Right lobe of liver (tissue), 6 donors: Measurements from ENCODE around the gene DLL4. TPM values are rescaled to one million over a fixed set of nuclear protein-coding genes. Genes with fewer than 3 reads are reported as not detected.

ENCODE experiments used
- ATAC-seq, 4 donors: fragments of 200-7000 bp; cut with Tn5 transposase; one replicate each; pipeline ENCODE4 v1.9.1; 2020; ENCODE audit warnings: mild to moderate bottlenecking in 4 of 4, moderate library complexity in 4 of 4
- DNase-seq, 3 donors: peaks; one replicate each; pipeline ENCODE4 v3.0.0-alpha.2; 2020
- H3K27ac ChIP-seq, 3 donors: fragments of 200-600 bp; one replicate each; pipeline ENCODE4 v1.8.0; 2022
- H3K27me3 ChIP-seq, 2 donors: fragments of 200-600 bp; one replicate each; pipeline ENCODE4 v1.8.0; 2022
- H3K36me3 ChIP-seq, 4 donors: fragments of 200-600 bp; sonication (generic) in 1 of 4; one replicate each; pipeline versions ENCODE4 v1.5.1 to v1.8.0; 2017 to 2022; ENCODE audit warnings: control low read depth in 1 of 4
- H3K4me1 ChIP-seq, 4 donors: fragments of 200-600 bp; sonication (generic) in 1 of 4; one replicate each; pipeline versions ENCODE4 v1.5.1 to v1.8.0; 2017 to 2022; ENCODE audit warnings: control low read depth in 1 of 4
- H3K4me3 ChIP-seq, 3 donors: fragments of 200-600 bp; one replicate each; pipeline ENCODE4 v1.8.0; 2022
- H3K9me3 ChIP-seq, 4 donors: fragments of 200-600 bp; sonication (generic) in 1 of 4; one replicate each; pipeline versions ENCODE4 v1.5.1 to v1.8.0; 2017 to 2022; ENCODE audit warnings: control low read depth in 1 of 4
- CTCF ChIP-seq, 4 donors: fragments of 200-600 bp in 3 of 4; fragments of 450-650 bp in 1 of 4; IDR thresholded peaks; one replicate each; pipeline versions ENCODE4 v1.5.1 to v1.8.0; 2016 to 2022; ENCODE audit warnings: antibody characterized with exemption in 4 of 4, mild to moderate bottlenecking in 2 of 4
- POLR2A ChIP-seq: fragments of 450-650 bp; IDR thresholded peaks from one replicate; pipeline ENCODE4 v1.6.1; 2017; ENCODE audit warnings: antibody characterized with exemption, mild to moderate bottlenecking
- WGBS: methylation state at CpG from one replicate; pipeline ENCODE4 v1.1.6; 2018; ENCODE audit warnings: low coverage, low lambda C conversion rate; ENCODE audit not compliant: insufficient coverage; ENCODE audit errors: missing lambda C conversion rate; 5-methylcytosine and 5-hydroxymethylcytosine counted together
- intact Hi-C, 2 donors: fragments of 100-400 bp; cut with DNase I; formaldehyde crosslinking; loops; one replicate each; pipeline versions ENCODE4 v1.11.2 to v1.14.1; 2022
- total RNA-seq, 6 experiments: library from RNA; depleted of rRNA in 2 of 6; stranded (reverse); fragments of >200 nt in 2 of 6; fragmentation: NEBNext Ultra II Directional in 3 of 6; extraction: Animal tissue kit (Norgen Biotek cat#: 25700) in 3 of 6; gene quantifications; one replicate each; pipeline versions ENCODE4 v1.1.0 to v1.2.4, GENCODE V29; 2016 to 2023
- donor health status: DM: no; HTN: yes; CAD: no.
- donor health status: DM: no; HTN: no; CAD: no.
- donor health status: DM: no; HTN: no; CAD: no.
- donor health status: DM: no; HTN: yes; CAD: no.
- donor health status: DM: no; HTN: yes; CAD: no.

The DLL4 gene
- total RNA-seq, 6 experiments from 2014 or later, result 2.9 to 8.7 (median 4.2) TPM

GRCh38 chr15:40955141-40955903 lies 26.2 kb downstream of the DLL4 start:
- Histone ChIP-seq H3K4me3 (no peak overlapping the region), H3K27ac (no peak overlapping the region), H3K27me3 (no peaks in the 10 kb centered on the region), H3K36me3 (no peaks in the 10 kb centered on the region), H3K4me1 (peaks cover 0 to 11% (median 5%) of the 10 kb centered on the region in 4 donors), H3K9me3 (no peaks in the 10 kb centered on the region)
- intact Hi-C loops, result no loop called here
- WGBS, result 0% methylated on average over 1 of the region's 20 CpGs
- TF ChIP-seq CTCF (IDR thresholded peaks at IDR 0.05), result no peak
- no peak for TF ChIP-seq POLR2A
- ATAC-seq (no peak), DNase-seq (no peak)

- Histone ChIP-seq H3K27ac (no peak overlapping the region), H3K27me3 (no peaks in the 10 kb centered on the region), H3K9me3 (no peaks in the 10 kb centered on the region), H3K4me3 (no peak overlapping the region), H3K36me3 (no peaks in the 10 kb centered on the region), H3K4me1 (peaks cover 0 to 8% (median 3%) of the 10 kb centered on the region in 4 donors)
- no peak for ATAC-seq
- no peak for TF ChIP-seq POLR2A
- TF ChIP-seq CTCF (IDR thresholded peaks at IDR 0.05), result no peak
- WGBS, result 100% methylated on average over 1 of the region's 3 CpGs
- no peak for DNase-seq
- intact Hi-C loops, result no loop called here
Measured at GRCh38 chr15:40955930-40956540, 26.9 kb downstream of the DLL4 start.

GRCh38 chr15:40956541-40956982 lies 27.4 kb downstream of the DLL4 start:
- intact Hi-C loops, result no loop called here
- DNase-seq, result no peak
- ATAC-seq, result no peak
- Histone ChIP-seq H3K4me3 (no peak overlapping the region), H3K27me3 (no peaks in the 10 kb centered on the region), H3K27ac (no peak overlapping the region), H3K4me1 (peaks cover 0 to 8% (median 3%) of the 10 kb centered on the region in 4 donors), H3K9me3 (no peaks in the 10 kb centered on the region), H3K36me3 (no peaks in the 10 kb centered on the region)
- no CpG with 5 or more reads among the region's 3 CpGs for WGBS
- no peak for TF ChIP-seq CTCF (IDR thresholded peaks at IDR 0.05)
- TF ChIP-seq POLR2A, result no peak

- intact Hi-C loops, result no loop called here
- TF ChIP-seq POLR2A (no peak), CTCF (IDR thresholded peaks at IDR 0.05) (no peak)
- Histone ChIP-seq H3K4me3 (no peak overlapping the region), H3K9me3 (no peaks in the 10 kb centered on the region), H3K27ac (no peak overlapping the region), H3K36me3 (no peaks in the 10 kb centered on the region), H3K27me3 (no peaks in the 10 kb centered on the region), H3K4me1 (peaks cover 0 to 6% (median 3%) of the 10 kb centered on the region in 4 donors)
- WGBS, result 83% methylated on average over 4 of the region's 4 CpGs
- DNase-seq (no peak), ATAC-seq (no peak)
Measured at GRCh38 chr15:40957041-40957555, 28.0 kb downstream of the DLL4 start.
